ENCODE results near the gene COQ8A.
"Not testable (repeated sequence)": the region's sequence is repeated elsewhere in the genome, so short reads cannot be mapped to it uniquely, and the experiment has no call there.

Gene COQ8A

GRCh38 chr1:226921504-226921903 is 18.6 kb upstream of the COQ8A start:
- no peak overlapping the region for H2AFZ ChIP-seq (ENCODE audit: low read length, unreplicated experiment)
- no peaks in the 10 kb centered on the region for H3K27me3 ChIP-seq (ENCODE audit: insufficient read depth, low read length)
- no peak overlapping the region for H3K4me3 ChIP-seq (ENCODE audit: low read depth, low read length)
- H3K4me1 ChIP-seq (ENCODE audit: control insufficient read depth, insufficient read depth, low read length, unreplicated experiment), result no peaks in the 10 kb centered on the region
- no peaks in the 10 kb centered on the region for H3K36me3 ChIP-seq (ENCODE audit: insufficient read depth, low read length)
- no peaks in the 10 kb centered on the region for H3K79me2 ChIP-seq (ENCODE audit: control insufficient read depth, insufficient read depth, low read length, unreplicated experiment)
- no peak overlapping the region for H3K27ac ChIP-seq (ENCODE audit: low read depth, low read length)

- H3K27ac ChIP-seq (ENCODE audit: low read depth, low read length); H3K27me3 ChIP-seq (ENCODE audit: insufficient read depth, low read length); H3K36me3 ChIP-seq (ENCODE audit: insufficient read depth, low read length); H3K4me1 ChIP-seq (ENCODE audit: control insufficient read depth, insufficient read depth, low read length, unreplicated experiment); H3K4me3 ChIP-seq (ENCODE audit: low read depth, low read length); H3K79me2 ChIP-seq (ENCODE audit: control insufficient read depth, insufficient read depth, low read length, unreplicated experiment); H2AFZ ChIP-seq (ENCODE audit: low read length, unreplicated experiment): not testable (repeated sequence)
Observed at GRCh38 chr1:226929260-226930111, 10.6 kb upstream of the COQ8A start.

- peaks cover 12% of the 10 kb centered on the region for H3K4me1 ChIP-seq (ENCODE audit: control insufficient read depth, insufficient read depth, low read length, unreplicated experiment)
- H3K79me2 ChIP-seq (ENCODE audit: control insufficient read depth, insufficient read depth, low read length, unreplicated experiment), result no peaks in the 10 kb centered on the region
- no peak overlapping the region for H3K4me3 ChIP-seq (ENCODE audit: low read depth, low read length)
- H3K27ac ChIP-seq (ENCODE audit: low read depth, low read length), result no peak overlapping the region
- H3K27me3 ChIP-seq (ENCODE audit: insufficient read depth, low read length), result no peaks in the 10 kb centered on the region
- no peak overlapping the region for H2AFZ ChIP-seq (ENCODE audit: low read length, unreplicated experiment)
- no peaks in the 10 kb centered on the region; the same call in 1 of the 2 replicates for H3K36me3 ChIP-seq (ENCODE audit: insufficient read depth, low read length)
Observed at GRCh38 chr1:226934483-226935237, 5.4 kb upstream of the COQ8A start.

- Histone ChIP-seq H3K36me3 (ENCODE audit: insufficient read depth, low read length) (no peaks in the 10 kb centered on the region; the same call in 1 of the 2 replicates), H3K27me3 (ENCODE audit: insufficient read depth, low read length) (no peaks in the 10 kb centered on the region), H2AFZ (ENCODE audit: low read length, unreplicated experiment) (peak overlapping the region; percentile 66), H3K4me3 (ENCODE audit: low read depth, low read length) (peak overlapping the region; percentile 86), H3K79me2 (ENCODE audit: control insufficient read depth, insufficient read depth, low read length, unreplicated experiment) (no peaks in the 10 kb centered on the region), H3K4me1 (ENCODE audit: control insufficient read depth, insufficient read depth, low read length, unreplicated experiment) (peaks cover 14% of the 10 kb centered on the region), H3K27ac (ENCODE audit: low read depth, low read length) (peak overlapping the region; percentile 84)
Observed at GRCh38 chr1:226937940-226938725, 2.0 kb upstream of the COQ8A start.

- no peaks in the 10 kb centered on the region for H3K79me2 ChIP-seq (ENCODE audit: control insufficient read depth, insufficient read depth, low read length, unreplicated experiment)
- H2AFZ ChIP-seq (ENCODE audit: low read length, unreplicated experiment), result peak overlapping the region; percentile 84
- H3K4me1 ChIP-seq (ENCODE audit: control insufficient read depth, insufficient read depth, low read length, unreplicated experiment), result peaks cover 14% of the 10 kb centered on the region
- peak overlapping the region; percentile 84 for H3K27ac ChIP-seq (ENCODE audit: low read depth, low read length)
- H3K36me3 ChIP-seq (ENCODE audit: insufficient read depth, low read length), result no peaks in the 10 kb centered on the region; the same call in 1 of the 2 replicates
- peak overlapping the region; percentile 86 for H3K4me3 ChIP-seq (ENCODE audit: low read depth, low read length)
- H3K27me3 ChIP-seq (ENCODE audit: insufficient read depth, low read length), result no peaks in the 10 kb centered on the region
Observed at GRCh38 chr1:226938903-226939437, 1.1 kb upstream of the COQ8A start.

- no peaks in the 10 kb centered on the region for H3K79me2 ChIP-seq (ENCODE audit: control insufficient read depth, insufficient read depth, low read length, unreplicated experiment)
- no peaks in the 10 kb centered on the region for H3K27me3 ChIP-seq (ENCODE audit: insufficient read depth, low read length)
- peak overlapping the region; percentile 84 for H2AFZ ChIP-seq (ENCODE audit: low read length, unreplicated experiment)
- no peaks in the 10 kb centered on the region; the same call in 1 of the 2 replicates for H3K36me3 ChIP-seq (ENCODE audit: insufficient read depth, low read length)
- peaks cover 14% of the 10 kb centered on the region for H3K4me1 ChIP-seq (ENCODE audit: control insufficient read depth, insufficient read depth, low read length, unreplicated experiment)
- peak overlapping the region; percentile 84 for H3K27ac ChIP-seq (ENCODE audit: low read depth, low read length)
- H3K4me3 ChIP-seq (ENCODE audit: low read depth, low read length), result peak overlapping the region; percentile 86
Observed at GRCh38 chr1:226939438-226940028, 561 bp upstream of the COQ8A start.

GRCh38 chr1:226940806-226941067 is 643 bp downstream of the COQ8A start:
- no peaks in the 10 kb centered on the region for H3K36me3 ChIP-seq (ENCODE audit: insufficient read depth, low read length)
- peak overlapping the region; percentile 86 for H3K4me3 ChIP-seq (ENCODE audit: low read depth, low read length)
- no peaks in the 10 kb centered on the region for H3K79me2 ChIP-seq (ENCODE audit: control insufficient read depth, insufficient read depth, low read length, unreplicated experiment)
- H3K27ac ChIP-seq (ENCODE audit: low read depth, low read length), result no peak overlapping the region
- peak overlapping the region; percentile 58 for H2AFZ ChIP-seq (ENCODE audit: low read length, unreplicated experiment)
- H3K4me1 ChIP-seq (ENCODE audit: control insufficient read depth, insufficient read depth, low read length, unreplicated experiment), result peaks cover 14% of the 10 kb centered on the region
- H3K27me3 ChIP-seq (ENCODE audit: insufficient read depth, low read length), result no peaks in the 10 kb centered on the region

- Histone ChIP-seq H3K79me2 (ENCODE audit: control insufficient read depth, insufficient read depth, low read length, unreplicated experiment) (no peaks in the 10 kb centered on the region), H3K27me3 (ENCODE audit: insufficient read depth, low read length) (no peaks in the 10 kb centered on the region), H2AFZ (ENCODE audit: low read length, unreplicated experiment) (no peak overlapping the region), H3K36me3 (ENCODE audit: insufficient read depth, low read length) (no peaks in the 10 kb centered on the region), H3K4me1 (ENCODE audit: control insufficient read depth, insufficient read depth, low read length, unreplicated experiment) (peaks cover 14% of the 10 kb centered on the region), H3K27ac (ENCODE audit: low read depth, low read length) (no peak overlapping the region), H3K4me3 (ENCODE audit: low read depth, low read length) (no peak overlapping the region)
Observed at GRCh38 chr1:226942392-226942791, 2.3 kb downstream of the COQ8A start.

GRCh38 chr1:226943156-226943555 is 3.1 kb downstream of the COQ8A start:
- no peak overlapping the region for H2AFZ ChIP-seq (ENCODE audit: low read length, unreplicated experiment)
- H3K27ac ChIP-seq (ENCODE audit: low read depth, low read length), result no peak overlapping the region
- no peaks in the 10 kb centered on the region for H3K27me3 ChIP-seq (ENCODE audit: insufficient read depth, low read length)
- no peaks in the 10 kb centered on the region for H3K79me2 ChIP-seq (ENCODE audit: control insufficient read depth, insufficient read depth, low read length, unreplicated experiment)
- H3K36me3 ChIP-seq (ENCODE audit: insufficient read depth, low read length), result no peaks in the 10 kb centered on the region
- H3K4me1 ChIP-seq (ENCODE audit: control insufficient read depth, insufficient read depth, low read length, unreplicated experiment), result peaks cover 13% of the 10 kb centered on the region
- no peak overlapping the region for H3K4me3 ChIP-seq (ENCODE audit: low read depth, low read length)

- Histone ChIP-seq H3K4me3 (ENCODE audit: low read depth, low read length) (no peak overlapping the region), H3K4me1 (ENCODE audit: control insufficient read depth, insufficient read depth, low read length, unreplicated experiment) (peaks cover 6% of the 10 kb centered on the region), H2AFZ (ENCODE audit: low read length, unreplicated experiment) (no peak overlapping the region), H3K36me3 (ENCODE audit: insufficient read depth, low read length) (no peaks in the 10 kb centered on the region), H3K27me3 (ENCODE audit: insufficient read depth, low read length) (no peaks in the 10 kb centered on the region), H3K27ac (ENCODE audit: low read depth, low read length) (no peak overlapping the region), H3K79me2 (ENCODE audit: control insufficient read depth, insufficient read depth, low read length, unreplicated experiment) (no peaks in the 10 kb centered on the region)
Observed at GRCh38 chr1:226943927-226944326, 3.8 kb downstream of the COQ8A start.
